NCI-H146 (cell line): Measurements from ENCODE around the gene PYM1.
A peak's percentile ranks its signal among the peaks of the same experiment; 100 is the strongest.
"Not testable (repeated sequence)": the region's sequence is repeated elsewhere in the genome, so short reads cannot be mapped to it uniquely, and the experiment has no call there.

ENCODE experiments used
- DNase-seq: peaks from one replicate; lab custom pipeline; 2025; lab: John Stamatoyannopoulos, UW

Gene PYM1

DNA sequence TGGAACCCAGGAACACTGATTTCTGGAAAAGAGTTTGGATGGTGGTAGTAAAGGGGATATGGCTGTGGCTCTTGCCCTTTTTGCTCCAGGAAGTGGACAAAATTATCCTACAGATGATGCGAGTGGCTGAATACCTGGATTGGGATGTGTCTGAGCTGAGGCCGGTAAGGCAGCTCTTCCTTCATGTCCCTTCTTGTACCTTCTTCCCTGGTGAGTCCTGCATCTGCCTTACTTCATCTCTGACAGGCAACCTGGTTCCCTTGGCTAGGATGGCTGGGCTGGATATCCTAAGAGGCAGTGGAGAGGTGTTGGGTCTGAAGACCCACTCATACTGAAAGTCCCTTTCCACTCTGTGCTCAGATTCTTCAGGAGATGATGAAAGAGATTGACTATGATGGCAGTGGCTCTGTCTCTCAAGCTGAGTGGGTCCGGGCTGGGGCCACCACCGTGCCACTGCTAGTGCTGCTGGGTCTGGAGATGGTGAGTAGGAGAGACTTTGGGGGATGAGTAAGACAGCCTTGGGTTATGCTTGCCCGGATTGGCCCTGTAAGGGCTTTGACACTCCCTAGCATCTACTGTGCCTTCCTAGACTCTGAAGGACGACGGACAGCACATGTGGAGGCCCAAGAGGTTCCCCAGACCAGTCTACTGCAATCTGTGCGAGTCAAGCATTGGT lies 11.3 kb upstream of the PYM1 start:
- no peak for DNase-seq

DNA sequence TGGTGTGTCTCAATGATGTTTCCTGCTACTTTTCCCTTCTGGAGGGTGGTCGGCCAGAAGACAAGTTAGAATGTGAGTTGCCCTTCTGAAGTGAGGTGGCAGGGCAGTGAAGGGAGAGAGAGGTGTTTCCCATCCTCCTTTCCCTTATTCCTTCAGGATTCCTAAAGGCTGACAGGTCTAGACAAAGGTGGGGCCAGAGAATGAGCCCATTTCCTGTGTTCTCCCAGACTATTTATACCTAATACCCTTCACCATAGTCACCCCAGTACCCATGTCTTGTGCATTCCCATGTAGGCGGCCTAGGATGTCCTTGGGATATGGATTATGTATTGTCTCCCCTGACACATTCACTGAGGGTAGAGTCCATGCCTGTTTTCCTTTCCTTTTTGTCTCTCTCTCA lies 10.3 kb upstream of the PYM1 start:
- DNase-seq = no peak

GRCh38 chr12:55935738-55936151 lies 8.1 kb upstream of the PYM1 start:
- DNase-seq = no peak

DNA sequence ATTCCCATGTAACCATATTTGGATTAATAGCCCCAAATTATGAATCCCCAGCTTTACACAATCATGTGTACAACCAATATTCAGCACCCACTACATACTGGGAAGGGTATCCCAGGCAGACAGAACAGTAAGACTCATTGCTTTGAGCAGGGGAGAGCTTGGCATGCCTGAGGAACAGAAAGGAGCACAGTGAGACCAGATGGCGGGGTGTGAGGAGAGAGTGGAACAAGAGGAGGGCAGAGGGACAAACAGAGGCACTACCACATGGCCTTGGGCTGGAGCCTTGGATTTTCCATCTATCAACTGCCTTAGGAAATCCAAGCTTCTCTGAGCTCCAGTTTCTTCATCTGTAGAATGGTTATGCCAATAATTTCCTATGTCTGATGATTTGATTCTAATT lies 7.1 kb upstream of the PYM1 start:
- no peak for DNase-seq

DNA sequence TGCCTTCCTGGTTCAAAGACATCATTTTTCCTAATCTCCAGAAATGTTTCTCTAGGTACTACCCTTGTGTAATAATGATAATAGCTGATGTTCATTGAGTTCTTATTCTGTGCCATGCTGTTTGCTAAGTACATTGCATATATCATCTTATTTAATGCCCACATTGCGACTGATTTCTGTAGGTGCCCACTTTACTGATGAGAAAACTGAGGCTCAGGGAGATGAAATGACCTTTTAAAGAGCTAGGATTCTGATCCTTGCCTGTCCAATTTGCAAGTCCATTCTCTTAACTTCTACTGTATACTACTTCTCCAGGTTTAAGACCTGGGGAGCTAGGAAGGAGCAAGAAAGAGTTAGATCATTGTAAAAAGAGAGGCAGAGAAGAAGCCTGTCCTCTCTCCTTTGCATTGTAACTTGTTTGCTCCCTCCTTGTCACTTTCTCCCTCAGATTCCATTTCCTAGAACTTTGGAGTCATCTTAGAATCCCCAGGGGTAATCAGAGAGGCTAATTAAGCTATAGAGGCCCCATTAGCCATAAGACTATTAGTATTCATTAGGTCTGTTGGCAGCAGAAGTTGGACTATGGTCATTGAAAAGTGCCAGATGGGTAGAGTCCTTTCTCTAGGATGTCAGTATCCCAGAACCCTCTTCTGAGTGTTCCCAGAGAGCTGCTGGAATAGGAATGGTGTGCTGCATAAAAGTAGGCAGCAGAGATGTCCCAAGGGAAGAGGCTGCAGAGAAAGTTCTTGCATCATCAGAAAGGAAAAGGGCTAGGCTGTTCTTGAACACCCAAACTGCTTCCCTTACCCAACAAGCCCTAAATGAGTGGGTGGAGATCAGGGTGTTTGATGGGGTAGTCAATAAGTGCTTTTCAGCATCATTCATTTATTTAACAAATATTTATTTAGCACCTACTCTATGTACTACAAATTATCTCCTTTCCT lies 6.4 kb upstream of the PYM1 start:
- no peak for DNase-seq

GRCh38 chr12:55933169-55933798 lies 5.6 kb upstream of the PYM1 start:
- DNase-seq = no peak

DNA sequence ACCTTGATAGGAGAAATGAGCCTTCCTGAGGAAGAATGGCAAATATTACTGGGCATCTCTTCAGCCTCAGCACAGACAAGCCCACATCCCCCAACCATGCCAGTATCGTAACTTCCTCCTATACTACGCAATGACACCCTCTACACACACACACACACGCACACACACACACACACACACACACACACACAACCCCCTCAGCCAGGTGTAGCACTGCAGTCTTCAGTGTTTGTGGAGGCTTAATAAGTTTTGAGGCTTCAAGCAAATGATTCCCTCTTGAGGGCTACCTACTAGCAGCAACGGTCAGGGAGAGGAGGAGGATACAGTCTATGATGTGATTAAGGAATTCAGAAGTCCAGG lies 4.8 kb upstream of the PYM1 start:
- peak; percentile 25 for DNase-seq

GRCh38 chr12:55931780-55932550 lies 4.3 kb upstream of the PYM1 start:
- DNase-seq = peak; percentile 38

GRCh38 chr12:55931317-55931779 lies 3.7 kb upstream of the PYM1 start:
- DNase-seq = no peak

DNA sequence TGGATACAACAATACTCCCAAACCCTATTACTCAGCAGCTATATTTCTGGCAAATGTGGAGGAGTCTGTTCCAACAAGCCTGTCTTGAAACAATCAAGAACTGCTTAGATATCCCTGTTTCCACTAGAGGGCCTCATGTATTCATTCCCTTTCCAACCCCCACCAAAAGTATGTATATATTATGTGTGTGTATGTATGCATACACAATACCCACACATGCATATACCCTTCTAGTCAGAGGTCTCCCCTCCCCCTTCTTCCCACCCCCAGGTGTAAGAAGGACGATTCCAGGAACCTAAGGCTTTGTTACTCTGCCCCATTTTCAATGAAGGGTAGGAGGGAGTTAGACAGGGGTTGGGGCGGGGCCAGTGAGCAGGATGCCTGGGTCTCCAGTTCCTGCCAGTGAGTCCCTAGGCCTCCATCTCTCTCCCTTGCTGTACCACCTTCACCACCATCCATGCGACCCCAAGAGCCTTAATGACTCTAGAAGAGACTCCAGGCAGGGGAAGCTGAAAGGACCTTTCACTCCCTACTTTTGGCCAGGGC lies 3.1 kb upstream of the PYM1 start, which contains the start of gene DGKA:
TSS of gene DGKA (plus strand) at position 392 of the 546 bp plus-strand sequence. CDS start 5,342 bp downstream, outside the sequence.
- peak; percentile 65 for DNase-seq

DNA sequence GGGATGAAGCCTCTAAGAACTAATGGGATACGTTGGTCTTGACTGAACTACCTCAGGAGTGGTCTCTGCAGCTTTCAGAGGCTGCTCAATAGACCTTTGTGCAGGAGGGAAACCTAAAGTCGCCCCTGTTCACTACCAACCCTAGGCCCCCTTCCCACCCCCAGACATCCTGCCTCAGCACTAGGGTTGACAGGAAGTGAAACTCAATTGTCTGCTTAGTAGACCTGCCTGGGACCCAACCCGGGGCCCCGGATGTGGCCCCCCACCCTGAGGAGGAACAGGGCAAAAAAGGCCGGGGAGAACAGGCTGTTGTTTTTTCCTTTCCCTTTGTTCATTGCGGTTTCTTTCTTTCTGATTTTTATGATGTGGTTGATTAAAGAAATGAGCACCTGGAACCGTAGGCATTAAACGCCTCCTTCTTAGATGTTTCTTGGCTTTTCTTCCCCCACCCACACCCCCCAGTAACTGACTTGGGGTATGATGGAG lies 1.7 kb upstream of the PYM1 start:
- DNase-seq = no peak

GRCh38 chr12:55926738-55927587 lies 731 bp downstream of the PYM1 start:
- DNase-seq = peak; percentile 94

- no peak for DNase-seq
Observed at GRCh38 chr12:55925870-55926737, 1.6 kb downstream of the PYM1 start.

DNA sequence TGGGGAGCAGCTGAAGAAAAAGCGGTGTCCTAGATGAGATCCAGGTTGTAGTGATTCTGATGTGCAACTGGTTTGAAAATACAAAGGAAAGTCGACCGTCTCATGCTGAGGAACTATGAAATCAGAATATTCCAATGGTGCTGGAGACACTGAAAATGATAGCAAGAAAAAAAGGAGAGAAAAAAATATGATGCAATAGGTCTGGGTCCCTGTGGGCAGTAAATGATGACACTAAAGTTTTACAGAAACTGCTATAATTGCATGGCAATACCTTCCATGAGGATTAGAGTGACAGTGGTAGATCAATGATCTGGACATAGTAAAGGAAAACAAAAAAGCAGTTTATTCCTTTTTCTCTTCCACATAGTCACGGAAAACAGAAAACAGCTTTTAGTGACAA lies 2.3 kb downstream of the PYM1 start:
- DNase-seq = no peak

- DNase-seq = not testable (repeated sequence)
Observed at GRCh38 chr12:55923648-55924047, 4.0 kb downstream of the PYM1 start.

GRCh38 chr12:55922126-55922525 lies 5.6 kb downstream of the PYM1 start:
- no peak for DNase-seq

- not testable (repeated sequence) for DNase-seq
Observed at GRCh38 chr12:55919032-55919431, 8.7 kb downstream of the PYM1 start.

GRCh38 chr12:55915482-55915859 lies 12.2 kb downstream of the PYM1 start:
- DNase-seq = no peak

DNA sequence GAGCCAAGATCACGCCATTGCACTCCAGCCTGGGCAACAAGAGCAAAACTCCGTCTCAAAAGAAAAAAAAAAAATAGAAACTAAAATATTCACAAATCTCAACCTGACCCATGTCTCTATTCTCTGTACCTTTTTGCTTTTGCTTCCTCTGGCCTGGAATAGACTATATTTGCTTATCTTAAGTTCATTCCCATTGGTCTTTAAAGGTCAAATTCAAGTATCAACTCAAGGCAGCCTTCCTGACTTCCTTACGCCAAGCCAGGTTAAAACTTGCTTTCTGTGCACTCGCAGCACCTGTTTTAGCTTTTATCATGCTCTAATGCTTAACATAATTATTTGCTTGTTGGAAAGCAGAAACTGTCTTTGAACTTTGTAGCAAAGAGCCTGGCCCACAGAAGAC lies 14.8 kb downstream of the PYM1 start:
- DNase-seq = no peak

DNA sequence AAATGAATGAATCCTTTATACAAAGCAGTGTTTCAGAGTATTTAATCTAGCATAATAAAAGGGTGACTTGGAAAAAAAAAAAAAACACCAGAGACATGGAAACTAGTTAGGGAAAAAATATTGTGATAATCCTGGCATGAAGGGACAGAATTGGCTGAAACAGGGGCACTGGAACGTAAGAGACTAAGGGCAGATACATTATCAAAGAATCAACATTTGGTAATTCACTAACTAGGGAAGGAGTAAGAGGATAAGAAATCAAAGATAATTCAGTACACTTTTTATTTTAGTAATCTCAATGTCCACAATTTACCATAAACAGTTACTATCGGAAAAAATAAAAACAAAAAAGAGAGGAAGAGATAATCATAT lies 18.2 kb downstream of the PYM1 start:
- no peak for DNase-seq
